K562 (cell line): ENCODE measurements around the gene LONRF3. TPM values are rescaled to one million over a fixed set of nuclear protein-coding genes. Genes with fewer than 3 reads are reported as not detected.

ENCODE experiments used
- CEBPG ChIP-seq, 3 experiments: fragments of 200-800 bp in 1 of 3; sonication (Bioruptor generic) in 1 of 3; sonication (generic) in 1 of 3; formaldehyde crosslinking in 1 of 3; IDR thresholded peaks in 2 of 3; conservative IDR thresholded peaks in 1 of 3; 2 replicates each; pipeline versions ENCODE4 v1.6.1 to v1.8.0; 2016 to 2022; ENCODE audit warnings: missing compliant biosample characterization in 2 of 3, missing genetic modification characterization in 2 of 3, mild to moderate bottlenecking in 1 of 3, missing genetic modification reagents in 1 of 3
- CHCHD3 ChIP-seq: fragments of 250-450 bp; sonication (Bioruptor Pico); IDR thresholded peaks from 2 replicates; pipeline ENCODE4 v2.1.2; 2022; ENCODE audit warnings: mild to moderate bottlenecking
- CSDE1 ChIP-seq, 2 experiments: fragments of 450-650 bp; IDR thresholded peaks; 2 replicates each; pipeline ENCODE4 v1.6.1; 2016; ENCODE audit warnings: mild to moderate bottlenecking in 1 of 2
- ELF4 ChIP-seq: fragments of 450-650 bp; formaldehyde crosslinking; IDR thresholded peaks from 2 replicates; pipeline ENCODE4 v1.4.0; 2022; ENCODE audit warnings: missing genetic modification characterization
- ERF ChIP-seq: fragments of 450-650 bp; formaldehyde crosslinking; IDR thresholded peaks from 2 replicates; pipeline ENCODE4 v1.4.0; 2020; ENCODE audit warnings: mild to moderate bottlenecking, mixed read lengths
- FOXA1 ChIP-seq: fragments of 450-650 bp; IDR thresholded peaks from 2 replicates; pipeline ENCODE4 v1.6.1; 2016; ENCODE audit warnings: mild to moderate bottlenecking, borderline replicate concordance
- LEF1 ChIP-seq: fragments of 450-650 bp; IDR thresholded peaks from 2 replicates; pipeline ENCODE4 v1.6.1; 2016; ENCODE audit warnings: mild to moderate bottlenecking
- NEUROD1 ChIP-seq: fragments of 150-350 bp; IDR thresholded peaks from 2 replicates; pipeline ENCODE4 v1.6.1; 2014; ENCODE audit warnings: borderline replicate concordance, low read length, low read depth; ENCODE audit not compliant: partially characterized antibody
- NFE2 ChIP-seq: IDR thresholded peaks from 2 replicates; pipeline ENCODE4 v1.6.1; 2014; ENCODE audit warnings: antibody characterized with exemption, low read depth
- NR2C1 ChIP-seq, 2 experiments: fragments of 450-650 bp; IDR thresholded peaks; 2 replicates each; pipeline ENCODE4 v1.6.1; 2017; ENCODE audit warnings: mild to moderate bottlenecking in 2 of 2, antibody characterized with exemption in 1 of 2, inconsistent platforms in 1 of 2, missing compliant biosample characterization in 1 of 2, missing genetic modification characterization in 1 of 2
- PCBP1 ChIP-seq: fragments of 200-400 bp; formaldehyde crosslinking; IDR thresholded peaks from 2 replicates; pipeline ENCODE4 v1.6.1; 2018; ENCODE audit warnings: mild to moderate bottlenecking, low read depth, low read length; ENCODE audit not compliant: poor library complexity, severe bottlenecking
- POLR2A ChIP-seq: fragments of 450-650 bp; conservative IDR thresholded peaks from 2 replicates; pipeline ENCODE4 v1.6.1; 2016
- TEAD1 ChIP-seq, 2 experiments: fragments of 450-650 bp in 1 of 2; sonication (generic) in 1 of 2; formaldehyde crosslinking; IDR thresholded peaks; 2 replicates each; pipeline versions ENCODE4 v1.4.0 to v1.8.0; 2020 to 2022; ENCODE audit warnings: mild to moderate bottlenecking in 2 of 2, missing genetic modification reagents in 1 of 2
- ZNF184 ChIP-seq: sonication (generic); formaldehyde crosslinking; IDR thresholded peaks from 2 replicates; pipeline ENCODE4 v1.5.0; 2020; ENCODE audit warnings: missing genetic modification reagents
- ZNF23 ChIP-seq: fragments of 250-450 bp; sonication (Bioruptor Pico); IDR thresholded peaks from 2 replicates; pipeline ENCODE4 v1.4.0; 2020; ENCODE audit warnings: mild to moderate bottlenecking
- ZNF324 ChIP-seq: fragments of 250-450 bp; sonication (Bioruptor Pico); IDR thresholded peaks from 2 replicates; pipeline ENCODE4 v1.4.0; 2020; ENCODE audit warnings: mild to moderate bottlenecking
- ZNF354B ChIP-seq: fragments of 250-450 bp; sonication (Bioruptor Pico); IDR thresholded peaks from 2 replicates; pipeline ENCODE4 v1.4.0; 2020
- polyA plus RNA-seq, 8 experiments: library from polyadenylated mRNA; depleted of rRNA in 4 of 8; stranded (reverse) in 5 of 8; unstranded in 3 of 8; fragments of >200 nt; fragmentation: Nextera tagmentation in 2 of 8; fragmentation: Illumina TruSeq in 1 of 8; extraction: Ambion mirVana in 2 of 8; extraction: Trizol in 1 of 8; gene quantifications; 2 replicates each; pipeline versions ENCODE4 v1.2.1 to v1.2.3, GENCODE V29; 2011 to 2014; ENCODE audit warnings: inconsistent platforms in 1 of 8, missing spikeins in 1 of 8
- total RNA-seq, 7 experiments: library from RNA; depleted of rRNA in 6 of 7; stranded (reverse); fragments of >200 nt in 6 of 7; fragmentation: Illumina TruSeq in 2 of 7; extraction: Trizol in 2 of 7; gene quantifications; 2 replicates each; pipeline versions ENCODE4 v1.2.1 to v1.2.3, GENCODE V29; 2011 to 2021; ENCODE audit warnings: low replicate concordance in 1 of 7
- TF ChIP-seq, protein P1 (sequence below), 2 experiments: fragments of 450-650 bp in 1 of 2; IDR thresholded peaks; 2 replicates each; pipeline ENCODE4 v1.6.1; 2011 to 2017; ENCODE audit warnings: low read depth in 2 of 2, antibody characterized with exemption in 1 of 2, borderline replicate concordance in 1 of 2, low read length in 1 of 2, mild to moderate bottlenecking in 1 of 2, mixed read lengths in 1 of 2; ENCODE audit not compliant: control insufficient read depth in 1 of 2
- TF ChIP-seq, protein P2 (sequence below), 2 experiments: fragments of 450-650 bp; conservative IDR thresholded peaks; 2 replicates each; pipeline ENCODE4 v1.6.1; 2017; ENCODE audit warnings: mild to moderate bottlenecking in 2 of 2, moderate library complexity in 2 of 2
- TF ChIP-seq, protein P3 (sequence below): fragments of 250-450 bp; sonication (Bioruptor Pico); IDR thresholded peaks from 2 replicates; pipeline ENCODE4 v1.8.0; 2021; ENCODE audit warnings: borderline replicate concordance, mild to moderate bottlenecking, moderate library complexity; ENCODE audit not compliant: poor library complexity, severe bottlenecking

LONRF3 gene
- total and polyA plus RNA-seq, 9 of the 15 experiments (the other 6 are each of a cell fraction or from before 2014, with no cell fraction given) = 1.3 to 22.0 (median 8.7) TPM

GRCh38 chrX:118948270-118948669 lies 26.1 kb upstream of the LONRF3 start (continued):
- TF ChIP-seq, protein P1, sequence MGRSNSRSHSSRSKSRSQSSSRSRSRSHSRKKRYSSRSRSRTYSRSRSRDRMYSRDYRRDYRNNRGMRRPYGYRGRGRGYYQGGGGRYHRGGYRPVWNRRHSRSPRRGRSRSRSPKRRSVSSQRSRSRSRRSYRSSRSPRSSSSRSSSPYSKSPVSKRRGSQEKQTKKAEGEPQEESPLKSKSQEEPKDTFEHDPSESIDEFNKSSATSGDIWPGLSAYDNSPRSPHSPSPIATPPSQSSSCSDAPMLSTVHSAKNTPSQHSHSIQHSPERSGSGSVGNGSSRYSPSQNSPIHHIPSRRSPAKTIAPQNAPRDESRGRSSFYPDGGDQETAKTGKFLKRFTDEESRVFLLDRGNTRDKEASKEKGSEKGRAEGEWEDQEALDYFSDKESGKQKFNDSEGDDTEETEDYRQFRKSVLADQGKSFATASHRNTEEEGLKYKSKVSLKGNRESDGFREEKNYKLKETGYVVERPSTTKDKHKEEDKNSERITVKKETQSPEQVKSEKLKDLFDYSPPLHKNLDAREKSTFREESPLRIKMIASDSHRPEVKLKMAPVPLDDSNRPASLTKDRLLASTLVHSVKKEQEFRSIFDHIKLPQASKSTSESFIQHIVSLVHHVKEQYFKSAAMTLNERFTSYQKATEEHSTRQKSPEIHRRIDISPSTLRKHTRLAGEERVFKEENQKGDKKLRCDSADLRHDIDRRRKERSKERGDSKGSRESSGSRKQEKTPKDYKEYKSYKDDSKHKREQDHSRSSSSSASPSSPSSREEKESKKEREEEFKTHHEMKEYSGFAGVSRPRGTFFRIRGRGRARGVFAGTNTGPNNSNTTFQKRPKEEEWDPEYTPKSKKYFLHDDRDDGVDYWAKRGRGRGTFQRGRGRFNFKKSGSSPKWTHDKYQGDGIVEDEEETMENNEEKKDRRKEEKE (IDR thresholded peaks at IDR 0.05; ENCODE audit: borderline replicate concordance in 1 of 2, control insufficient read depth in 1 of 2, low read depth in 2 of 2, low read length in 1 of 2) = no peak
- TF ChIP-seq ZNF184 (CRISPR knock-in tag) (no peak), NEUROD1 (no peak), ZNF23 (CRISPR knock-in tag) (no peak), CHCHD3 (CRISPR knock-in tag) (no peak), CEBPG (CRISPR knock-in tag; IDR thresholded peaks at IDR 0.05) (peak; percentile 65; the same call in 1 of the 2 replicates), CEBPG (tag; conservative IDR thresholded peaks at IDR 0.05 in 1 of 2, IDR thresholded peaks at IDR 0.05 in 1 of 2) (peak in 1 of 2 experiments; percentile 76; a peak in 2 of 4 replicates), TEAD1 (CRISPR knock-in tag; IDR thresholded peaks at IDR 0.05) (no peak), CSDE1 (IDR thresholded peaks at IDR 0.05) (no peak), ELF4 (no peak), ZNF354B (CRISPR knock-in tag) (no peak), FOXA1 (no peak), LEF1 (no peak), NFE2 (no peak), NR2C1 (IDR thresholded peaks at IDR 0.05) (no peak), NR2C1 (tag; IDR thresholded peaks at IDR 0.05) (no peak), PCBP1 (no peak), POLR2A (no peak), ERF (no peak), ZNF324 (CRISPR knock-in tag) (no peak)
- TF ChIP-seq, protein P2, sequence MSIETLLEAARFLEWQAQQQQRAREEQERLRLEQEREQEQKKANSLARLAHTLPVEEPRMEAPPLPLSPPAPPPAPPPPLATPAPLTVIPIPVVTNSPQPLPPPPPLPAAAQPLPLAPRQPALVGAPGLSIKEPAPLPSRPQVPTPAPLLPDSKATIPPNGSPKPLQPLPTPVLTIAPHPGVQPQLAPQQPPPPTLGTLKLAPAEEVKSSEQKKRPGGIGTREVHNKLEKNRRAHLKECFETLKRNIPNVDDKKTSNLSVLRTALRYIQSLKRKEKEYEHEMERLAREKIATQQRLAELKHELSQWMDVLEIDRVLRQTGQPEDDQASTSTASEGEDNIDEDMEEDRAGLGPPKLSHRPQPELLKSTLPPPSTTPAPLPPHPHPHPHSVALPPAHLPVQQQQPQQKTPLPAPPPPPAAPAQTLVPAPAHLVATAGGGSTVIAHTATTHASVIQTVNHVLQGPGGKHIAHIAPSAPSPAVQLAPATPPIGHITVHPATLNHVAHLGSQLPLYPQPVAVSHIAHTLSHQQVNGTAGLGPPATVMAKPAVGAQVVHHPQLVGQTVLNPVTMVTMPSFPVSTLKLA (conservative IDR thresholded peaks at IDR 0.05) = no peak
- TF ChIP-seq, protein P3, sequence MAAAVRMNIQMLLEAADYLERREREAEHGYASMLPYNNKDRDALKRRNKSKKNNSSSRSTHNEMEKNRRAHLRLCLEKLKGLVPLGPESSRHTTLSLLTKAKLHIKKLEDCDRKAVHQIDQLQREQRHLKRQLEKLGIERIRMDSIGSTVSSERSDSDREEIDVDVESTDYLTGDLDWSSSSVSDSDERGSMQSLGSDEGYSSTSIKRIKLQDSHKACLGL (CRISPR knock-in tag) = no peak
